Activated T-cell treated with anti-CD3 and anti-CD28 coated beads, Interleukin-2, amount 50 U/mL, for 4 hours (primary cell): ENCODE results near the gene EPHA2. TPM values are rescaled to one million over a fixed set of nuclear protein-coding genes. Genes with fewer than 3 reads are reported as not detected.
A peak's percentile ranks its signal among the peaks of the same experiment; 100 is the strongest.

Source experiments
- ATAC-seq, 2 donors: fragments of 200-7000 bp; cut with Tn5 transposase; one replicate each; pipeline ENCODE4 v1.10.0; 2021
- DNase-seq: peaks from one replicate; pipeline ENCODE4 v3.0.0-alpha.2; 2020
- H3K27me3 Mint-ChIP-seq: one replicate; pipeline ENCODE4 v1.8.0; 2021; ENCODE audit warnings: low read depth, mixed read lengths
- H3K36me3 Mint-ChIP-seq: one replicate; pipeline ENCODE4 v1.8.0; 2022; ENCODE audit warnings: mixed read lengths; ENCODE audit not compliant: insufficient read depth
- H3K4me1 Mint-ChIP-seq: one replicate; pipeline ENCODE4 v1.8.0; 2021; ENCODE audit warnings: low read depth, mixed read lengths
- H3K4me3 Mint-ChIP-seq: one replicate; pipeline ENCODE4 v1.8.0; 2021; ENCODE audit warnings: mild to moderate bottlenecking, moderate library complexity, mixed read lengths
- H3K9me3 Mint-ChIP-seq: one replicate; pipeline ENCODE4 v1.8.0; 2021; ENCODE audit warnings: mixed read lengths
- total RNA-seq, 3 donors: library from RNA; stranded (reverse); gene quantifications; one replicate each; pipeline ENCODE4 v1.2.1, GENCODE V29; 2021

Gene EPHA2
- total RNA-seq, 3 donors from 2014 or later: 0.29 to 0.35 (median 0.33) TPM

GRCh38 chr1:16090076-16090826, 65.6 kb downstream of the EPHA2 start:
- Mint-ChIP-seq H3K4me3 (no peak overlapping the region), H3K36me3 (no peaks in the 10 kb centered on the region), H3K4me1 (no peaks in the 10 kb centered on the region), H3K27me3 (peaks cover 6% of the 10 kb centered on the region), H3K9me3 (no peaks in the 10 kb centered on the region)
- ATAC-seq (no peak), DNase-seq (no peak)

GRCh38 chr1:16088996-16089395, 66.9 kb downstream of the EPHA2 start:
- Mint-ChIP-seq H3K9me3 (no peaks in the 10 kb centered on the region), H3K27me3 (peaks cover 6% of the 10 kb centered on the region), H3K4me1 (no peaks in the 10 kb centered on the region), H3K4me3 (no peak overlapping the region), H3K36me3 (no peaks in the 10 kb centered on the region)
- DNase-seq (no peak), ATAC-seq (no peak)

- DNase-seq (no peak), ATAC-seq (no peak)
- no peak overlapping the region for H3K4me3 Mint-ChIP-seq
- no peaks in the 10 kb centered on the region for H3K36me3 Mint-ChIP-seq
- no peaks in the 10 kb centered on the region for H3K9me3 Mint-ChIP-seq
- H3K4me1 Mint-ChIP-seq: no peaks in the 10 kb centered on the region
- H3K27me3 Mint-ChIP-seq: peaks cover 6% of the 10 kb centered on the region
These were observed 67.4 kb downstream of the EPHA2 start for GRCh38 chr1:16088351-16088911.

GRCh38 chr1:16087733-16088132, 68.1 kb downstream of the EPHA2 start:
- Mint-ChIP-seq H3K4me3 (no peak overlapping the region), H3K9me3 (no peaks in the 10 kb centered on the region), H3K27me3 (peaks cover 6% of the 10 kb centered on the region), H3K36me3 (no peaks in the 10 kb centered on the region), H3K4me1 (no peaks in the 10 kb centered on the region)
- no peak for DNase-seq
- ATAC-seq: no peak

- no peak for ATAC-seq
- Mint-ChIP-seq H3K4me3 (no peak overlapping the region), H3K4me1 (no peaks in the 10 kb centered on the region), H3K9me3 (no peaks in the 10 kb centered on the region), H3K36me3 (no peaks in the 10 kb centered on the region), H3K27me3 (peaks cover 2% of the 10 kb centered on the region)
- DNase-seq: no peak
These were observed 70.3 kb downstream of the EPHA2 start for GRCh38 chr1:16085522-16085921.

- ATAC-seq (no peak), DNase-seq (no peak)
- H3K27me3 Mint-ChIP-seq: no peaks in the 10 kb centered on the region
- no peak overlapping the region for H3K4me3 Mint-ChIP-seq
- peaks cover 6% of the 10 kb centered on the region for H3K4me1 Mint-ChIP-seq
- no peaks in the 10 kb centered on the region for H3K9me3 Mint-ChIP-seq
- H3K36me3 Mint-ChIP-seq: no peaks in the 10 kb centered on the region
These were observed 72.4 kb downstream of the EPHA2 start for GRCh38 chr1:16083486-16083885.

- DNase-seq (peak; percentile 57), ATAC-seq (peak in 1 of 2 donors; percentile 38)
- Mint-ChIP-seq H3K9me3 (no peaks in the 10 kb centered on the region), H3K36me3 (no peaks in the 10 kb centered on the region), H3K4me1 (peaks cover 6% of the 10 kb centered on the region), H3K27me3 (no peaks in the 10 kb centered on the region), H3K4me3 (no peak overlapping the region)
These were observed 73.4 kb downstream of the EPHA2 start for GRCh38 chr1:16082283-16083038.

GRCh38 chr1:16081636-16082035, 74.2 kb downstream of the EPHA2 start:
- no peaks in the 10 kb centered on the region for H3K36me3 Mint-ChIP-seq
- DNase-seq (no peak), ATAC-seq (no peak)
- peaks cover 6% of the 10 kb centered on the region for H3K4me1 Mint-ChIP-seq
- H3K9me3 Mint-ChIP-seq: no peaks in the 10 kb centered on the region
- H3K27me3 Mint-ChIP-seq: no peaks in the 10 kb centered on the region
- no peak overlapping the region for H3K4me3 Mint-ChIP-seq

GRCh38 chr1:16080422-16081150, 75.3 kb downstream of the EPHA2 start:
- H3K4me1 Mint-ChIP-seq: peaks cover 6% of the 10 kb centered on the region
- no peaks in the 10 kb centered on the region for H3K27me3 Mint-ChIP-seq
- H3K4me3 Mint-ChIP-seq: no peak overlapping the region
- ATAC-seq: no peak
- no peaks in the 10 kb centered on the region for H3K9me3 Mint-ChIP-seq
- DNase-seq: no peak
- no peaks in the 10 kb centered on the region for H3K36me3 Mint-ChIP-seq

GRCh38 chr1:16078925-16079656, 76.8 kb downstream of the EPHA2 start:
- DNase-seq (peak; percentile 69), ATAC-seq (peak; percentile 82 to 85)
- peak overlapping the region; percentile 62 for H3K4me3 Mint-ChIP-seq

GRCh38 chr1:16077406-16078245, 78.2 kb downstream of the EPHA2 start:
- peaks cover 16% of the 10 kb centered on the region for H3K4me1 Mint-ChIP-seq
- DNase-seq (no peak), ATAC-seq (no peak)
- H3K27me3 Mint-ChIP-seq: peaks cover 10% of the 10 kb centered on the region
- H3K36me3 Mint-ChIP-seq: no peaks in the 10 kb centered on the region
- no peak overlapping the region for H3K4me3 Mint-ChIP-seq
- no peaks in the 10 kb centered on the region for H3K9me3 Mint-ChIP-seq

More at GRCh38 chr1:16078925-16079656, 76.8 kb downstream of the EPHA2 start:
- Mint-ChIP-seq H3K9me3 (no peaks in the 10 kb centered on the region), H3K4me1 (peaks cover 11% of the 10 kb centered on the region), H3K36me3 (no peaks in the 10 kb centered on the region), H3K27me3 (peaks cover 5% of the 10 kb centered on the region)

- Mint-ChIP-seq H3K9me3 (no peaks in the 10 kb centered on the region), H3K4me1 (peaks cover 16% of the 10 kb centered on the region), H3K36me3 (no peaks in the 10 kb centered on the region), H3K27me3 (peaks cover 12% of the 10 kb centered on the region), H3K4me3 (no peak overlapping the region)
- DNase-seq (no peak), ATAC-seq (no peak)
These were observed 79.0 kb downstream of the EPHA2 start for GRCh38 chr1:16076865-16077238.
